DND-41 (cell line): ENCODE data around the gene C1orf198.

ENCODE experiments used
- ATAC-seq: fragments of 200-7000 bp; cut with Tn5 transposase; 3 replicates; pipeline ENCODE4 v1.9.1; 2021; ENCODE audit warnings: low read depth; ENCODE audit not compliant: insufficient read depth
- DNase-seq: peaks from one replicate; pipeline ENCODE4 v3.0.0-alpha.2; 2020
- H2AFZ ChIP-seq: 2 replicates; pipeline ENCODE4 v1.6.0; 2012; ENCODE audit warnings: low read depth, low read length
- H3K27ac ChIP-seq: 2 replicates; pipeline ENCODE4 v1.5.1; 2012; ENCODE audit warnings: low read length, inconsistent platforms
- H3K27me3 ChIP-seq: fragments of 200-600 bp; sonication (generic); 2 replicates; pipeline ENCODE4 v1.6.0; 2012; ENCODE audit warnings: low read length, mild to moderate bottlenecking, inconsistent platforms; ENCODE audit not compliant: insufficient read depth, poor library complexity
- H3K36me3 ChIP-seq: 2 replicates; pipeline ENCODE4 v1.5.1; 2012; ENCODE audit warnings: low read length, inconsistent platforms; ENCODE audit not compliant: insufficient read depth
- H3K4me1 ChIP-seq: 2 replicates; pipeline ENCODE4 v1.5.1; 2012; ENCODE audit warnings: mild to moderate bottlenecking, low read length; ENCODE audit not compliant: insufficient read depth
- H3K4me2 ChIP-seq: 2 replicates; pipeline ENCODE4 v1.6.0; 2012; ENCODE audit warnings: mild to moderate bottlenecking, moderate library complexity, low read length, inconsistent platforms; ENCODE audit not compliant: insufficient read depth
- H3K4me3 ChIP-seq, 2 experiments: fragments of 200-600 bp in 1 of 2; shearing (Covaris generic) in 1 of 2; 2 replicates each; pipeline ENCODE4 v1.5.1; 2012 to 2016; ENCODE audit warnings: inconsistent platforms in 2 of 2, low read length in 2 of 2, mild to moderate bottlenecking in 2 of 2, low read depth in 1 of 2, moderate library complexity in 1 of 2
- H3K79me2 ChIP-seq: 2 replicates; pipeline ENCODE4 v1.6.0; 2012; ENCODE audit warnings: low read length, inconsistent platforms; ENCODE audit not compliant: insufficient read depth
- H3K9ac ChIP-seq: 2 replicates; pipeline ENCODE4 v1.6.0; 2012; ENCODE audit warnings: low read depth, mild to moderate bottlenecking, inconsistent platforms, low read length, moderate library complexity
- H3K9me3 ChIP-seq: 2 replicates; pipeline ENCODE4 v1.5.1; 2012; ENCODE audit warnings: low read length, moderate library complexity, mild to moderate bottlenecking, inconsistent platforms; ENCODE audit not compliant: insufficient read depth, severe bottlenecking
- H4K20me1 ChIP-seq: 2 replicates; pipeline ENCODE4 v1.6.0; 2012; ENCODE audit warnings: low read length; ENCODE audit not compliant: insufficient read depth
- EZH2 ChIP-seq: IDR thresholded peaks from 3 replicates; pipeline ENCODE4 v1.6.1; 2012; ENCODE audit warnings: borderline replicate concordance, low read depth, mild to moderate bottlenecking, moderate library complexity, low read length, inconsistent platforms; ENCODE audit not compliant: severe bottlenecking
- TF ChIP-seq, protein P1 (sequence below): IDR thresholded peaks from 2 replicates; pipeline ENCODE4 v1.5.1; 2012; ENCODE audit warnings: borderline replicate concordance, low read length, moderate library complexity, mild to moderate bottlenecking; ENCODE audit not compliant: poor library complexity, severe bottlenecking; ENCODE audit errors: extremely low read depth

Gene C1orf198

DNA sequence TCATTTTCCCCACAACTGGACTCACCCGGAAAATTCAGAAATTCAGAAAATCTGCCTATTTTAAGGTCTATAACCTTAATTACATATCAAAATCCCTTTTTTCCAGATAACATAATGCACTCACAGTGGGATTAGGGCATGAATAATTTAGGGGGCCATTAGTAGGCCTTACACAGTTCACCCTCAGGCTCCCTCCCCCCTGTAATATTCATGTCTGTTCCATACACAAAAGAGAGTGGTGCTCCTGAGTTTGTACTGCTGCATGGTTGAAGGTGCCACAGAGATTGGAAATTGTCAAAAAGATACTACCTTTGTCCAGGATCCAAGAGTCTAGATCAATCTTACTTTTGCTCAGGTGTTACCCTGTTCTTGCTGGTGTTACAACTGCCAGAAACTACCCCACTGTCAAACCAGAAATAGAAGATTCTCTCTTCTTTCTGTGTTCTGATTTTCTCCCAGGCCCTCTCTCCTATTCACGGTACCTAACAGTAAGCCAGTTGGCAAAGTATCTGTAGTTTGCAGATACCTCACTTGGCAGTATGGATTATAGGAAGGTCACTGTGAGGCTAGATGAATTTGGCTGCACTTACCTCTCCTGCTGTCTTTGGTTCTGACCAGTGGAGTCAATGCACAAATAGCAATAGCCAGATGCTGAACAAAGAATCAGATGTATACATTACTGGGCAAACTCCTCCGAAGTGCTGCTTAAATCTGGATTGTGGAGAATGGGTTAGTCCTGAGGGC, 53.2 kb downstream of the C1orf198 start:
- Histone ChIP-seq H3K9ac (no peak overlapping the region), H3K4me1 (no peaks in the 10 kb centered on the region), H3K9me3 (peaks cover 5% of the 10 kb centered on the region), H3K4me3 (no peak overlapping the region), H3K27ac (no peak overlapping the region), H3K27me3 (peaks cover 4% of the 10 kb centered on the region), H4K20me1 (no peaks in the 10 kb centered on the region), H2AFZ (no peak overlapping the region), H3K4me2 (no peak overlapping the region), H3K36me3 (no peaks in the 10 kb centered on the region), H3K79me2 (no peaks in the 10 kb centered on the region)
- ATAC-seq, result no peak
- no peak for DNase-seq
- no peak for TF ChIP-seq EZH2
- TF ChIP-seq, protein P1, sequence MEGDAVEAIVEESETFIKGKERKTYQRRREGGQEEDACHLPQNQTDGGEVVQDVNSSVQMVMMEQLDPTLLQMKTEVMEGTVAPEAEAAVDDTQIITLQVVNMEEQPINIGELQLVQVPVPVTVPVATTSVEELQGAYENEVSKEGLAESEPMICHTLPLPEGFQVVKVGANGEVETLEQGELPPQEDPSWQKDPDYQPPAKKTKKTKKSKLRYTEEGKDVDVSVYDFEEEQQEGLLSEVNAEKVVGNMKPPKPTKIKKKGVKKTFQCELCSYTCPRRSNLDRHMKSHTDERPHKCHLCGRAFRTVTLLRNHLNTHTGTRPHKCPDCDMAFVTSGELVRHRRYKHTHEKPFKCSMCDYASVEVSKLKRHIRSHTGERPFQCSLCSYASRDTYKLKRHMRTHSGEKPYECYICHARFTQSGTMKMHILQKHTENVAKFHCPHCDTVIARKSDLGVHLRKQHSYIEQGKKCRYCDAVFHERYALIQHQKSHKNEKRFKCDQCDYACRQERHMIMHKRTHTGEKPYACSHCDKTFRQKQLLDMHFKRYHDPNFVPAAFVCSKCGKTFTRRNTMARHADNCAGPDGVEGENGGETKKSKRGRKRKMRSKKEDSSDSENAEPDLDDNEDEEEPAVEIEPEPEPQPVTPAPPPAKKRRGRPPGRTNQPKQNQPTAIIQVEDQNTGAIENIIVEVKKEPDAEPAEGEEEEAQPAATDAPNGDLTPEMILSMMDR, result no peak

DNA sequence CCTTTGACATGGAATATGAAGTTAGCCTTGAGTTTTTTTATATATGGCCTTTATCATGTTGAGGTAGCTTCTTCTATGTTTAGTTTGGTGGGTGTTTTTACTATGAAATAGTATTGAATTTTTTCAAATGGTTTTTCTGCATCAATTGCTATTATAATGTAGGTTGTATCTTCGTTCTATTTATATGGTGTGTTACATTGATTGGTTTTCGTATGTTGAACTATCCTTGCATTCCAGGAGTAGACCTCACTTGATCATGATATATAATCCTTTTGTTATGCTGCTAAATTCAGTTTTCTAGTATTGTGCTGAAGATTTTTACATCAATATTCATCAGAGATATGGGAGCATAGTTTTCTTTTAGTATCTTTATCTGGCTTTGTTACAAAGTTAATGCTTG, 55.8 kb downstream of the C1orf198 start:
- no peaks in the 10 kb centered on the region for H4K20me1 ChIP-seq
- H3K4me3 ChIP-seq, result no peak overlapping the region
- no peak overlapping the region for H2AFZ ChIP-seq
- ATAC-seq (no peak), DNase-seq (no peak)
- H3K27me3 ChIP-seq, result peaks cover 4% of the 10 kb centered on the region
- H3K9ac ChIP-seq, result no peak overlapping the region
- H3K27ac ChIP-seq, result no peak overlapping the region
- no peak for TF ChIP-seq EZH2
- TF ChIP-seq, protein P1, result no peak
- H3K4me1 ChIP-seq, result no peaks in the 10 kb centered on the region
- H3K36me3 ChIP-seq, result no peaks in the 10 kb centered on the region
- no peaks in the 10 kb centered on the region for H3K79me2 ChIP-seq
- no peak overlapping the region for H3K4me2 ChIP-seq
- peaks cover 5% of the 10 kb centered on the region for H3K9me3 ChIP-seq

DNA sequence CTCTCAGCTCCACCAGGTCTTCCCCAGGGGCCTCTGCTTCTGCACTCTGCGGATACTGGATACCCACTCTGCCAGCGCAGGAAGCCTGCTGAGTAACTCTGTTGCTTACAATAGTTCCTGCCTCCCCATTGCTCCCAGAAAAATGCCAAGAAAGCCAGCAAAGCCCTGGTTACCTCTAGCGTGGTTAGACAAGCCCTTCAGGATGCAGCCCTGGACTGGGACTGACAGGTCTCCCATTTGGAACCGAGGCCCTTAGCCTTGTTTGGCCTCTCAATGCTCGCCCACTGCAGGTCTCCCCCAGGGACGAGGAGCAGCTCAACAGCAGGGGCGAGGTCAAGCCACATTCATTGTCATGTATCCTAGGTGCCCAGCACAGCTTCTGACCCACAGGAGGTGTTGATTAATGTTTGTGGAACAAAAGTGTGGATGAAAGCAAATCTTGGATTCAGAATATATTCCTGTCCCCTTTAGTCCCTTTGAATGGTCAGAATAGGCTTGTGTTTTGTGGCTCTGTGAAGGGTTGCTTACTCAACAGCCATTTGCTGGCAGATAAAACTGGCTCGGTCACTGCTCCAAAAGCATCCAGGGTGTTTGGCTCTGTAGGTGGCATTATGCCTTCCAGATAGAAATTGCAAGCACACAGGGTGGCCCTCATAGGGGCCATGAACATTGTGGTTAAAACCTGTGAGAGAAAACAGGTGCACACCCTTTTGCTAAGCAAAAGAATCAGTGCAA, 58.9 kb downstream of the C1orf198 start:
- peaks cover 5% of the 10 kb centered on the region for H3K9me3 ChIP-seq
- no peak for ATAC-seq

More for the DNA sequence above, 58.9 kb downstream of the C1orf198 start:
- Histone ChIP-seq H3K4me3 (no peak overlapping the region), H3K27me3 (no peaks in the 10 kb centered on the region), H2AFZ (no peak overlapping the region), H3K4me1 (no peaks in the 10 kb centered on the region), H3K4me2 (no peak overlapping the region), H3K79me2 (no peaks in the 10 kb centered on the region), H3K36me3 (no peaks in the 10 kb centered on the region), H3K9ac (no peak overlapping the region), H4K20me1 (no peaks in the 10 kb centered on the region), H3K27ac (no peak overlapping the region)
- no peak for DNase-seq
- no peak for TF ChIP-seq EZH2
- TF ChIP-seq, protein P1, result no peak
